Gastroesophageal sphincter (tissue), 3 donors: Measurements from ENCODE around the gene CARD11.

ENCODE experiments used
- POLR2AphosphoS5 ChIP-seq: sonication (generic); formaldehyde crosslinking; IDR thresholded peaks from one replicate; pipeline ENCODE4 v1.6.1; 2017; ENCODE audit warnings: antibody characterized with exemption
- TF ChIP-seq, protein P1 (sequence below), 4 experiments: fragments of 200-600 bp in 2 of 4; fragments of 450-650 bp in 2 of 4; sonication (generic) in 1 of 4; IDR thresholded peaks; one replicate each; pipeline ENCODE4 v1.5.1; 2017 to 2019; ENCODE audit warnings: antibody characterized with exemption in 4 of 4, mild to moderate bottlenecking in 2 of 4, moderate library complexity in 2 of 4

DNA sequence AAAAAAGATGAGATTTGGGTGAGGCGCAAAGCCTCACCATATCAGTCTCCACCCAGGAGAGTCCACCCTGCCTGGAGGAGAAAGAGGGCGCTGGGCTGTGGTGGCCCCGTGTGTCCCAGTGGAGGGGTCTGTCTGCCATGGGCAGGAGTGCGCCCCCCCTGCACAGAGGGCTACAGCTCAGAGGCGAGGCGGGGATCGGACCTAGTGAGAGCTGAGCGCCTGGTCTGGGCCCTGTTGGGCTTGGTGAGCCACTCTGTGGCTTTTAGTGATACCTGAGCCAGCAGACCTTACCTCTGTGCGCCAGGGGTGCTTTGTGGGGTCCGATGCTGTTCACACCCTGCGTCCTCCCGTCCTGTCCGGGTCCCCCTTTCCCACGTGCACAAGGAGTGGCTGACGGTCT is 173.7 kb downstream of the CARD11 start:
- no peak for TF ChIP-seq POLR2AphosphoS5
- TF ChIP-seq, protein P1, sequence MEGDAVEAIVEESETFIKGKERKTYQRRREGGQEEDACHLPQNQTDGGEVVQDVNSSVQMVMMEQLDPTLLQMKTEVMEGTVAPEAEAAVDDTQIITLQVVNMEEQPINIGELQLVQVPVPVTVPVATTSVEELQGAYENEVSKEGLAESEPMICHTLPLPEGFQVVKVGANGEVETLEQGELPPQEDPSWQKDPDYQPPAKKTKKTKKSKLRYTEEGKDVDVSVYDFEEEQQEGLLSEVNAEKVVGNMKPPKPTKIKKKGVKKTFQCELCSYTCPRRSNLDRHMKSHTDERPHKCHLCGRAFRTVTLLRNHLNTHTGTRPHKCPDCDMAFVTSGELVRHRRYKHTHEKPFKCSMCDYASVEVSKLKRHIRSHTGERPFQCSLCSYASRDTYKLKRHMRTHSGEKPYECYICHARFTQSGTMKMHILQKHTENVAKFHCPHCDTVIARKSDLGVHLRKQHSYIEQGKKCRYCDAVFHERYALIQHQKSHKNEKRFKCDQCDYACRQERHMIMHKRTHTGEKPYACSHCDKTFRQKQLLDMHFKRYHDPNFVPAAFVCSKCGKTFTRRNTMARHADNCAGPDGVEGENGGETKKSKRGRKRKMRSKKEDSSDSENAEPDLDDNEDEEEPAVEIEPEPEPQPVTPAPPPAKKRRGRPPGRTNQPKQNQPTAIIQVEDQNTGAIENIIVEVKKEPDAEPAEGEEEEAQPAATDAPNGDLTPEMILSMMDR (IDR thresholded peaks at IDR 0.05), result no peak
